GM12891 (cell line): ENCODE measurements around the gene EYA2.

Experiments
- POLR2A ChIP-seq: IDR thresholded peaks from 2 replicates; pipeline ENCODE4 v1.6.1; 2011; ENCODE audit warnings: low read depth, low read length, control low read depth
- TAF1 ChIP-seq: IDR thresholded peaks from 2 replicates; pipeline ENCODE4 v1.6.1; 2011; ENCODE audit warnings: low read depth, low read length, control low read depth

GRCh38 chr20:46933150-46933549 lies 38.5 kb downstream of the EYA2 start:
- no peak for TF ChIP-seq POLR2A
- TF ChIP-seq TAF1: no peak
